ENCODE measurements around the gene ZNF71.

The ZNF71 gene

DNA sequence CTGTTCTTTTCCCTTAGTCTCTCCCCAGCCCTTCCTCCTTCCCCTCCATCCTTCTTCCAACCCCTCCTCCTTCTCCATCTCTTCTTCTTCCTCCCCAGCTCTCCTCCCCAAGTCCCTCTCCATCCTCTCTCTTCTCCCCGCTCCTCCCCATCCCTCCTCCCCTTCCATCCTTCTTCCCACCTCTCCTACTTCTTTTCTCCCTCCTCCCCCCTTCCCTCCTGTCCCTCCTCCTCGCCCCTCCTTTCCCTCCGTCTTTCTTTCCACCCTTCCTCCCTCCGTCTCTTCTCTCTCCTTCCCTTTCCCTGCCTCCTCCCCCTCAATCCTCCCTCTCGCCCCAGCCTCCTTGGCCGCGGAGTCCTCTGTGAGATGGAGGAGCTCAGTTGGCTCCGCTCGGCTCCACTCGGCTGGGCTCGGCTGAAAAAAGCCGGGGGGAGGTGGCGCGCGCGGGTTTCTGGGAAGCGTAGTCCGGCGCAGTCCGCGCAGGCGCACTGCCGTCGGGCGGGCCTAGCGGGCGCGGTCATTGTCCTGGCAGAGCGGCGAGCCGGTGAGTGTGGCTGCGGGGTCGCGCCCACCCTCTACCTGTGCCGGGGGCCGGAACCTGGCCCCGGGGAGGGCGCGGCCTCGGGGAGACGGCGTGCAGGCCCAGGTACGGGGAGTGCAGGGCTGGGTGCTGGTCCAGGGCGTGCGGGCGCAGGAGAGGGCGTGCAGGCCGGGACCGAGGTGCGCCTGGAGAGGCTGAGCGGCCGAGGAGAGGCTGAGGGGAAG, at the start of gene ZNF71:
ZNF71 (plus strand) TSS at position 520 of the 765 bp plus-strand sequence. CDS start 6,257 bp downstream, outside the sequence.
- FAIRE-seq: peak; percentile 72

DNA sequence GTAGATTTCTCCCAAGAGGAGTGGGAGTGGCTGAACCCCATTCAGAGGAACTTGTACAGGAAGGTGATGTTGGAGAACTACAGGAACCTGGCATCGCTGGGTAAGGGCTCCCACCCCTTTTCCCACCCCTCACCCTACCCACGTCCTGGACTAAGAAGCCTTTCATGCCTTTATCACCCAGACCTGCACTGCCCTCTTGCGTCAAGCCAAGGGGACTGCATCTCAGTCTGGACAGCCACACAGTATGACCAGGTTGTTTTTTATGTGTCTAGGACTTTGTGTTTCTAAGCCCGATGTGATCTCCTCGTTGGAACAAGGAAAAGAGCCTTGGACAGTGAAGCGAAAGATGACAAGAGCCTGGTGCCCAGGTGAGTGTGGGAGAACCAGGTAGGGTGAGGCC, 47.6 kb upstream of the ZNF71 start:
- no peak for FAIRE-seq

DNA sequence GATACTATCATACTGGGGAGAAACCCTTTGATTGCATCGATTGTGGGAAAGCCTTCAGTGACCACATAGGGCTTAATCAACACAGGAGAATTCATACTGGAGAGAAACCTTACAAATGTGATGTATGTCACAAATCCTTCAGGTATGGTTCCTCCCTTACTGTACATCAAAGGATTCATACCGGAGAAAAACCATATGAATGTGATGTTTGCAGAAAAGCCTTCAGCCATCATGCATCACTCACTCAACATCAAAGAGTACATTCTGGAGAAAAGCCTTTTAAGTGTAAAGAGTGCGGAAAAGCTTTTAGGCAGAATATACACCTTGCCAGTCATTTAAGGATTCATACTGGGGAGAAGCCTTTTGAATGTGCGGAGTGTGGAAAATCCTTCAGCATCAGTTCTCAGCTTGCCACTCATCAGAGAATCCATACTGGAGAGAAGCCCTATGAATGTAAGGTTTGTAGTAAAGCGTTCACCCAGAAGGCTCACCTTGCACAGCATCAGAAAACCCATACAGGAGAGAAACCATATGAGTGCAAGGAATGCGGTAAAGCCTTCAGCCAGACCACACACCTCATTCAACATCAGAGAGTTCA, 40.7 kb upstream of the ZNF71 start:
- FAIRE-seq: no peak

DNA sequence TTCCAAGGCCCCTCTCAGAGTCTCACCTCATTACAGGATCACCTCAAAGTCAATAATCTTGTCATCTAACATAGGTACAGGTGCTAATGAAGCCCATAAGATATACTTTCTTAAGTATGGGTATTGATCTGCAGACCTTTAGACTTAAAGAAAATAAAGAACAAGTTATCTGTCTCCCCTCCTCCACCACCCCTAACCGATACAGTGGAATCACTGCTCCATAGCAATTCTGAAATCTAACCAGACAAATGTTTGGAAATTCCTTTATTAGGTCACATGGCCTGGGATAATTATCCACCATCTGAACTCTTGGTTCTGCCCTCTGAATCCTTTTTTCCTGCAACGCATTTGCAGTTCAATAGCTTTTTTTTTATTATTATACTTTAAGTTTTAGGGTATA, 32.3 kb upstream of the ZNF71 start:
- FAIRE-seq: no peak

DNA sequence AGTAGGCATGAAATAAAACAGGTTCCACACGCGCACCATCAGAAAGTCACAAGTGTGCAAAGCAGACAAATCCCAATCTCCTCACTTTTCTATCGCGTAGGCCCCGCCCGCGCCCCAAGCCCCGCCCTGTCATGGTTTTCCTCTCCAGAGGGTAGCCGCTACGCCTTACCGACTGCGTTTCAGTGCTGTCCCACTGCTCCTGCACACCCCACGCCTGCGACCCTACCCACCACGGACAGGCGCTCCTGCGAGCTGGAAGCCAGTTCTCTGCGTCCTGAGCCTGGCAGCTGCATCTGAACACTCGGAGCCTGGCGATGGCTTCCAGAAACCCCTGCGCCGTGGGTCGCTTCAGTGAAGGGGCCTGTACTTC, 28.2 kb upstream of the ZNF71 start:
- no peak for FAIRE-seq

DNA sequence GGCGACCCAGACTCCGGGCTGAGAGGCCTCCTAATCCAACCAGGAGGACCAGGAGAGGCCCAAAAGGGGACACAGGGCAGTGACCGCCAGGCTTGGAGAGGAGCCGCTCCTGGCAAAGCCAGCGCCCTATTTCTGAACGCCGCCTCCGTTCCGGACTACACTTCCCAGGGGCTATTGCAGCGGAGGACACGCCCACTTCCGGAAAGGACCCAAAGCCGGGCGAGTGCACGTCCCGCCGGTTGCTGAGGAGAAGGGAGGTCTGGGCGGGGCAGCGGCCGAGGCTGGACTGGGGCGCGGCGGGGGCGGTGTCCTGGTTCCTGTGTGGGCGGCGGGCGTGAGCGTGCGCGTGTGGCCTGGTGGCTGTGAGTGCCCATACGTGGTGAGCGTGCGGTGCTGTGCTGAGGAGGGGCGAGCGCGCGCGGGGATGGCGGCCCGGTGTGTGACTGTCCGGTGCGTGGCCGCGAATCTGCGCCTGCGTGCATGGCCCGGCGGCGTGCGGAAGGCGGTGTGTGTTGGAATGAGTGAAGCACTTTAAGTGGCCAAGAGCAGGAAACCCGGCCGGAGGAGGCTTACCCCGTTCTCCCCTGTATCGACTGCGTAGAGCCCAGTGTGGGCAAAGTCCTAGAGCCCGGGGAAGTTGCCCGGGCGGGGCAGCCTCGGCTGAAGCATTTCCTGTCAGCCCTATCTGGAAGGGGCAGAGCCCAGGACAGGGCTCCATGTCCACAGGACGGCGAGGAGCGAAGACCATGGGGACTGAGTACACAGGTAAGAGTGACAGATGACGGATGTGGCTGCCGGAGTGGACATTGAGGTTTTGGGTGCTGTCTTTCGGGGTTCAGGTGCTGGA, 27.6 kb upstream of the ZNF71 start, which contains the start of gene ZNF470:
ZNF470 (plus strand) TSS at position 195 of the 847 bp plus-strand sequence. CDS start 2,844 bp downstream, outside the sequence.
- peak; percentile 29 for FAIRE-seq

DNA sequence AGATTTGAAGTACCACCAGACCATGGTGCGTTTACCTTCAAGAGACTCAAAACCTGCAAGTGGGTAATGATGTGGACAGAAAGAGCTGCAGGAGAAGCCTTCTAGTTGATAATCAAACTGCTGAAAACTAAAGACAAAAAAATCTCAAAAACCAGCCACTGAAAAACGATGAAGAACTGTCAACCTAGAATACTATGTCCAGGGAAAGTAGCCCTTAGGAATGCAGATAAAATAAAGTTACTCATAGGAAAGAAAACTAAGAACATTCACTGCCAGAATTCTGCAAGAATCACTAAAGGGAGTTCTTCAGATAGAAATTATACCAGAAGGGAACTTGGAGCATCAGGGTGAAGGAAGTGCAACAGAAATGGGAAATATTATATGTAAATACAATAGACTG, 22.5 kb upstream of the ZNF71 start:
- no peak for FAIRE-seq

DNA sequence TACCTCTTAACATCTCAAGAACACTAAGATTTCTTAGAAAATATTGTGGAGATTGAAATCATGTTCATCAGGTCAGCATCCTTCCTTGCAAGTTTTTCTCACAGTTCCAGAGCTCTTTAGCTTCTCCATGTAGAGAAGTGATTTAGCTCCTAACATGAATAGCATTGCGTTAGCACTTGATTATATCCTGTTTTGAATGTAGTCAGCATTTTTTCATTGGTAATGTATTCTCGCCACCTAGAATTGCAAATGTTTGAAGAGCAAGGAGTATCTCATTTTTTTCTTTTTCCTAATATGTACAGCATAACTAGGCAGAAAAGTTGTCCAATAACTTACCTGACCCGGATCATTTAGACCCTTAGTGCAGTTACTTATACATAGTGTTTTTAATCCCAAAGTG, 21.2 kb upstream of the ZNF71 start:
- FAIRE-seq: no peak

DNA sequence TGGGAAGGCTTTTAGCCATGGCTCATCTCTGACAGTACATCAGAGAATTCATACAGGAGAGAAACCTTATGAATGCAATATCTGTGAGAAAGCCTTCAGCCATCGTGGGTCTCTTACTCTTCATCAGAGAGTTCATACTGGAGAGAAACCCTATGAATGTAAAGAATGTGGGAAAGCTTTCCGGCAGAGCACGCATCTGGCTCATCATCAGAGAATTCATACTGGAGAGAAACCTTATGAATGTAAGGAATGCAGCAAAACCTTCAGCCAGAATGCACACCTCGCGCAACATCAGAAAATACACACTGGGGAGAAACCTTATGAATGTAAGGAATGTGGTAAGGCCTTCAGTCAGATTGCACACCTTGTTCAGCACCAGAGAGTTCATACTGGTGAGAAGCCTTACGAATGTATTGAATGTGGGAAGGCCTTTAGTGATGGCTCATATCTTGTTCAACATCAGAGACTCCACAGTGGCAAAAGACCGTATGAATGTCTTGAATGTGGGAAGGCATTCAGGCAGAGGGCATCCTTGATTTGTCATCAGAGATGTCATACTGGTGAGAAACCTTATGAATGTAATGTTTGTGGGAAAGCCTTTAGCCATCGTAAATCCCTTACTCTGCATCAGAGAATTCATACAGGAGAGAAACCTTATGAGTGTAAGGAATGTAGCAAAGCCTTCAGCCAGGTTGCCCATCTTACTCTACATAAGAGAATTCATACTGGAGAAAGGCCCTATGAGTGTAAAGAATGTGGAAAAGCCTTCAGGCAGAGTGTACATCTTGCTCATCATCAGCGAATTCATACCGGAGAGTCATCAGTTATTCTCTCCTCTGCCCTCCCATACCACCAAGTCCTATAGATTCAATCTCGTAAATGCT, 17.1 kb upstream of the ZNF71 start:
- FAIRE-seq: no peak

DNA sequence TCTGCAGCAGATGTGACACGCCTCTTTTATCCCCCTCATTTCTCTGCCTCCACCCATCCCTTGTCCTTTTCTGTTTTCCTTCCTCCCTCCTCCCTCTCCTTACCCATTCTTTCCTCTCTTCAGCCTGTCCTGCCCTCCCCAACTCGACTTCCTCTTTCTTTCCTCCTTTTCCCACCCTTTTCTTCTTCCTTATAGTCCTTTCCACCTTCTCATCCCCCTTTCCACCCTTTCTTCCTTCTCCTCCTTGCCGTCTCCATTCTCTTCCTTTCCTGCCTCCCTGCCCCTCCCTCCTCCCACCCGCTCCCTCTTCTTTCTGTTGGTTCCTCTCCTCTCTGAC, 688 bp upstream of the ZNF71 start:
- no peak for FAIRE-seq

DNA sequence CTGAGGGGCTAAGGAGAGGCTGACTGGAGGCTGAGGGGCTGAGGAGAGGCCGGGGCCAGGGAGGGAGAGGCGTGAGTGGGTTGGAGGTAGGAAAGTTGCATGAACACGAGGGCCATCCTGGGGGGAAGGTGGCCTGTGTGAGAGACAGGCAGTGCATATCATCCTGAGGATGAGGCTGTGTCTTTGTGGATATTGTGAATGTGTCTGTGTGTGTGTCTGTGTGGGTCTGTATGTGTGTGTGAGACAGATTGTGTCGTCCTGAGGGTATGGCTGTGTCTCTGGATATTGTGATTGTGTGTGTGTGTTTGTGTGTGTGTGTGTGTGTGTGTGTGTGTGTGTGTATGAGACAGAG, 422 bp downstream of the ZNF71 start:
- FAIRE-seq: no peak

DNA sequence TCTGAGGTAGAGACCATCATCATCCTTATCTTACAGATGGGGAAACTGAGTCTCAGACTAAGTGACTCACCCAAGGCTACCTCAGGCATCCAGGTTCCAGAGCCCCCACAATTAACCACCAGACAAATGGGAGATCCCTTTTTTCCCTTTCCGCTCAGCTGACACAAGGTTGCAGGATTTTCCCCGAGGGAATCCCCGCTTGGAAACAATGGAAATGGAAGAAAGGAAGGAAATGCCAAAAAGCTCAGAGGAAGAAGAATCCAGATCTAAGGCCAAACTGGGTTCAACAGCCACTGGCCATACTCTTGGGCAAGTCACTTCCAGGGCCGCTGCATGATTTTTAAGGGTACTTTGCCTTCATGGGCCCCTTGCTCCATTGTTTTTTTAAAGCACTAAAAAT, 1.6 kb downstream of the ZNF71 start:
- no peak for FAIRE-seq

DNA sequence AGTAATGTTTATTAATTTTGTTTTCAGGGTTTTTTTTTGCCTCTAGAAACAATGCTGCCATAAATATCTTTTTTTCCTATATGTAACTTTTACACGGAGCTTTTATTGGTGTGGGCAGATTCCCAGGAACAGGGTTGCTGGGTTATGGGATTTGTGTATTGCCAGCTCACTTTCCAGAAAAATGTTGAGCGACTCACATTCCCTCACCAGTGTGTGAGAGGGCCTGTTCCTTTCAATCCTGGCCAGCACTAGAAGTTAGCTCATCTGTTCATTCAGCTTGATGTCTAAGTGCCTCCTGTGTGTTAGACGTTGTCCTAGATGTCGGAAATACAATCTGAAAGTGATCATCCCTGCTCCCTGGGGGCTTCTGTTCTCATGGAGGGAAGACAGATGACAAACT, 2.6 kb downstream of the ZNF71 start:
- FAIRE-seq: no peak

DNA sequence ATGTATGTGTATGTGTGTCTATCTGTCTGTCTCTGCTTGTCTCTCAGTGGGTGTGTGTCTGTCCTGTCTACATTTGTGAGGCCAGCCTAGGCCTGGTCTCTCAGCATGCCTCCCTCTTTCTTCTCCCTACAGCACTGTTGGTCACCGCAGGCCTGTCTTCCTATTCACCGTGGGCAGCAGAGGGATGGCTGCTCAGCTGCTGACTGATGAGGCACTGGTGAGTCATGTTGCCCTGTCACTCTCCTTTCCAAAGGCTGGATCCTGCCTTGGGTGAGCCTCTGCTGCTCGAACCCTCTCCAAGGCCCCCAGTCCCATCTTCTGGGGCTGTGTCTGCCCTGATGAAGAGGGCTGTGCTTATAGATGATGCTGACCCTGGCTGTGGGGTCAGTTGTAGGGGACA, 6.3 kb downstream of the ZNF71 start:
- FAIRE-seq: no peak

DNA sequence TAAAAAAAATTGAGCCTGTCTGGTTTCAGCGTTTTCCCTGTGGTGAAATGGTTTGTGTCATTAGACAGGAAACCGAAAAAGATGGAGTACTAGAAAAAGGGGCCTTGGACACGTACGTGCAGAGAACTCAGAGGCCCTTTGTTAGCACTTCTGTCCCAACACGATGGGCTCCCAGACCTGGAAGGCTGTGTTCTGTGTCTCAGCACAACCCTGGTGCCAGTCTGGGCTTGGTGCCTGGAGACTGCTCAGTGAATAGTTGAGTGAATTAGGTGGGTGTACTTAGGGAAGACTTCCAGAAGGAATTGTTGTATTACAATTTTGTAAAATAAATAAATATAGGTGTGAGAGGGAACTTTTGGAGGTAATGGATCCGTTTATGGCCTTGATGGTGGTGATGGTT, 8.7 kb downstream of the ZNF71 start:
- FAIRE-seq: no peak

DNA sequence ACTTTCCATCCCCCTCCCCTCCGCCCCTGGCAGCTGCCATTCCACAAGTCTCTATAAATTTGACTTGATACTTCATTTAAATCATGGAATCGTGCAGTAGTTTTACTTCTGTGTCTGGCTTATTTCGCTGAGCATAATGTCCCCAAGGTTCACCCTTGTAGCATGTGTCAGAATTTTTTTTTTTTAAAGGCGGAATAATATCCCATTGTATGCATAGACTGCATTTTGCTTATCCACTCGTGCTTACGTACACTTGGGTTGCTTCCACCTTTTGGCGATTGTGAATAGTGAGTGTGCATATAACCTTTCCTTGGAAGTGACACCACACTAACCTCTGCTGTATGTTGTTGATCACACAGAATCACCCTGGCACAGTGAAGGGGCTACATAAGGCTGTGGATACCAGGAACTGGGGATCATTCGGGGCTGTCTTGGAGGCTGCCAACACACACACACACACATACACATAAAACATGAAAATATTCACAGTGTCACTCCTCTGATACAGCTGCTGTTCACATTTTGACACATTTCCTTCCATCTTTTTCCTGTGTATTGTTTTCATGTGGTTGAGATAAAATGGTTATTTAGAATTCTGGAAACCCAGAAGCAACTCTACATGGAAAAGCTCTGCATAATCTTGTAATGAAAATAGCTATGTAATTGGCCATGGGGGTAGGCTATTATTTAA, 13.3 kb downstream of the ZNF71 start:
- FAIRE-seq: no peak

DNA sequence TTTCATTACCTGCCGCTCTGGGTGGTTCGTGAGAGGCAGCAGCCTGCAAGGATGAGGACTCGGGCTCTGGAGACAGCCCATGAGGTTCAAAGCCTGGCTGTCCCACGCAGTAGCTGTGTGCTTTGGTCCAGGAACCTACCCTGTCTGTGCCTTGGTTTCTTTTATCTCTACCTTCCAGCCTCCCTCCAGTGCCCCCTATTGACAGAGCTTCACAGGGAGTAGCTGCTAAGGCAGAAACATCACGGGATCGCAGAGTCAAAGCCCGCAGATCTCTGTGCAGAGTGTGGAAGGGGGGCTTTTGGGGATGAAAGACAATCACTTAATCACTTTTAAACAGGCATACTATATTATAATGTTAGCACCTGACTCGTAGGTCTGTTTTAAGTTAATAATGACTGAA, 16.2 kb downstream of the ZNF71 start:
- FAIRE-seq: no peak

DNA sequence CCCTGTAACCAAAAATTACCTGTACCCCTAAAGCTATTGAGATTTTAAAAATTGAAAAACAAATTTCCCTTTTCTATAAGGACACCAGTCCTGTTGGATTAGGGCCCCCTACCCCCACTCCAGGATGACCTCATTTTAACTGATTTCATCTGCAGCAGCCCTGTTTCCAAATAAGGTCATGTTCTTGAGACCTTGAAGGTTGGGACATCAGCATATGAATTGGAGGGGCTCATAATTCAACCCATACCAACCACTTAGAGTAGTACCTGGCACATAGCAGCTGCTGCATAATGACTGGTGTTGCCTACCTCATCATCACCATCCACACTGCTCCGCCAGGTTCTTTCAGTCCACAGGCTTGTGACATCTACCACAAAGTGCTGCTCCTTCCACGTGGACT, 17.6 kb downstream of the ZNF71 start:
- FAIRE-seq: no peak

DNA sequence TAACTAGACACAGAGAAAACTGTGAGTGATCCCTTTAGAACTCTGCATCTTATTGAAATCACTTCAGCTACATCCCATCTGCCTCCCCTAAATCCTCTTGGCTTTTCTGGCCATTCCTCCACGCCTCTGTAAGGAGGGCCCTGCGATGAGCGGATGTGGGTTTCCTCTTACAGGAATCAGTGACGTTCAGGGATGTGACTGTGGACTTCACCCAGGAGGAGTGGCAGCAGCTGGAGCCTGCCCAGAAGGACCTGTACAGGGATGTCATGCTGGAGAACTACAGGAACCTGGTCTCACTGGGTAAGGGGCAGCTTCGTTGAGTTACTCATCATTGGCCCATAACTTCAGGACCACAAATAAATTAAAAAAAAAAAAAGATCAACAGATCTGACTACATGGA, 18.5 kb downstream of the ZNF71 start:
- FAIRE-seq: no peak

DNA sequence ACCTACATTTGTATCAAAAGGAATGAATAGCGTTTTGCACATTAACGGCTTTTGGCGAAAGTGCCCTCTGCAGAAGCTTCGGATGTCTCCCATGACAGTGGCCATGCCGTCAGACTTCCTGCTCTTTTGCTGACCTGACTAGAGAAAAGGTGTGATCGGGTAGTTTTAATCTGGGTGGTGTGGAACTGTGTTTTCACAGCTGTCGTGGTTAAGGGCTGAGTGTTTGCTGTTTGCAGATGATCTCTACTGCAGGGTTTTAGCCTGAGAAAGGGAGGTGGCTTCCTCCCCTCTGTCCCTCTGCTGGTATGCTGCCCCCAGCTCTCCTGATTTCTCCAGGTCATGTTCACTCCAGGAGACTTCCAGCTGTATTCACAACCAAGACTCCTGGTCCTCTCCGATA, 22.4 kb downstream of the ZNF71 start:
- FAIRE-seq: no peak

DNA sequence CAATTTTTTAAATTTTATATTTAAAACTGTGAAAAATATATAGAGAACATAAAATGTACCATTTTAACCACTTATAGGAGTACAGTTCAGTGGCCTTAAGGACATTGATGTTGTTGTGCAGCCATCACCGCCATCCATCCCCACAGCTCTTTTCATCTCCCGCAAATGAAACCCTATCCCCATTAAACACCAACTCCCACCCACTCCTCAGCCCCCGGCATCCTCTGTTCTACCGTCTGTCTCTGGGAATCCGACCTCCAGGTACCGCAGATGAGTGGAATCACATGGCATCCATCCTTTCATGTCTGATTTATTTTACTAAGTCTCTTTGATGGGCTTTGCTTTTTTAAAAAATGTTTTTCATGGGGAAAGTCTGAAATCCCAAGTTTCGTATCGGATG, 24.0 kb downstream of the ZNF71 start:
- no peak for FAIRE-seq

DNA sequence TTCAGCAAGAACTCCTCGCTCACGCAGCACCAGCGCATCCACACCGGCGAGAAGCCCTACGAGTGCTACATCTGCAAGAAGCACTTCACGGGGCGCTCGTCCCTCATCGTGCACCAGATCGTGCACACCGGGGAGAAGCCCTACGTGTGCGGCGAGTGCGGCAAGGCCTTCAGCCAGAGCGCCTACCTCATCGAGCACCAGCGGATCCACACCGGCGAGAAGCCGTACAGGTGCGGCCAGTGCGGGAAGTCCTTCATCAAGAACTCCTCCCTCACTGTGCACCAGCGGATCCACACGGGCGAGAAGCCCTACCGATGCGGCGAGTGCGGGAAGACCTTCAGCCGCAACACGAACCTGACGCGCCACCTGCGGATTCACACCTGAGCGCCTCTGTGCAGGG, 27.3 kb downstream of the ZNF71 start:
- FAIRE-seq: no peak

All from endometrium (tissue), 2 donors.